Stomach (tissue), 4 donors: ENCODE measurements around the gene LAMB4.

Experiments used
- EP300 ChIP-seq: sonication (generic); formaldehyde crosslinking; IDR thresholded peaks from one replicate; pipeline ENCODE4 v1.6.1; 2017; ENCODE audit warnings: antibody characterized with exemption
- POLR2A ChIP-seq, 4 donors: fragments of 450-650 bp; IDR thresholded peaks; one replicate each; pipeline ENCODE4 v1.6.1; 2016; ENCODE audit warnings: antibody characterized with exemption in 4 of 4, control low read depth in 2 of 4, mild to moderate bottlenecking in 1 of 4, moderate library complexity in 1 of 4
- TF ChIP-seq, protein P1 (sequence below), 7 experiments: fragments of 450-650 bp in 4 of 7; fragments of 200-600 bp in 3 of 7; sonication (generic) in 3 of 7; IDR thresholded peaks; one replicate each; pipeline ENCODE4 v1.5.1; 2016 to 2019; ENCODE audit warnings: antibody characterized with exemption in 7 of 7, control low read depth in 2 of 7, mild to moderate bottlenecking in 1 of 7

DNA sequence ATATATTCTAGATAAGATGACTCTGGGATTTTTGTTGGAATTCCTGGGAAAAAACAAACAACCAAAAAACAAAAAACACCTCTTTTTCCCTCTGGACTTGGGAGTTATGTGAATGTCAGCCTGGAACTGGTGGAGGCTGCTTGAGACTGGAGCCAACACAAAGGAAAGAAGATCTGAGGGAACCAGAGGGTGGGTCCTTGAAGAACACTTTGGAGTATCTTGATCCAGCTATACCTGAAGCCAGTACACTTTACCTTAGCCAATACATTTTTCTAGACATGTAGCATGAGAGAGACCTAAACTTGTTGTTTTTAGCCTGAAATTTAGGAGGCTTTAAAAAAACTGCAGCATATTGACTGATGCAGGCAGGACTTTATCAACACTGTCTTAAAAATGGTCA is 121.3 kb downstream of the LAMB4 start:
- TF ChIP-seq POLR2A (IDR thresholded peaks at IDR 0.05) = no peak
- TF ChIP-seq, protein P1, sequence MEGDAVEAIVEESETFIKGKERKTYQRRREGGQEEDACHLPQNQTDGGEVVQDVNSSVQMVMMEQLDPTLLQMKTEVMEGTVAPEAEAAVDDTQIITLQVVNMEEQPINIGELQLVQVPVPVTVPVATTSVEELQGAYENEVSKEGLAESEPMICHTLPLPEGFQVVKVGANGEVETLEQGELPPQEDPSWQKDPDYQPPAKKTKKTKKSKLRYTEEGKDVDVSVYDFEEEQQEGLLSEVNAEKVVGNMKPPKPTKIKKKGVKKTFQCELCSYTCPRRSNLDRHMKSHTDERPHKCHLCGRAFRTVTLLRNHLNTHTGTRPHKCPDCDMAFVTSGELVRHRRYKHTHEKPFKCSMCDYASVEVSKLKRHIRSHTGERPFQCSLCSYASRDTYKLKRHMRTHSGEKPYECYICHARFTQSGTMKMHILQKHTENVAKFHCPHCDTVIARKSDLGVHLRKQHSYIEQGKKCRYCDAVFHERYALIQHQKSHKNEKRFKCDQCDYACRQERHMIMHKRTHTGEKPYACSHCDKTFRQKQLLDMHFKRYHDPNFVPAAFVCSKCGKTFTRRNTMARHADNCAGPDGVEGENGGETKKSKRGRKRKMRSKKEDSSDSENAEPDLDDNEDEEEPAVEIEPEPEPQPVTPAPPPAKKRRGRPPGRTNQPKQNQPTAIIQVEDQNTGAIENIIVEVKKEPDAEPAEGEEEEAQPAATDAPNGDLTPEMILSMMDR (IDR thresholded peaks at IDR 0.05) = no peak
- TF ChIP-seq EP300 = no peak
